ENCODE data around the gene PCBP1. TPM values are rescaled to one million over a fixed set of nuclear protein-coding genes. Genes with fewer than 3 reads are reported as not detected.
"Not testable (repeated sequence)": the region's sequence is repeated elsewhere in the genome, so short reads cannot be mapped to it uniquely, and the experiment has no call there.

PCBP1 gene
- 203 TPM for total RNA-seq
- long read RNA-seq, transcript PCBP1-201 (1 exons, 1,750 nt): major isoform, 149 of 149 reads
- long read RNA-seq, partial matches to known transcripts: 0 of 149 reads
- long read RNA-seq, other reads (novel, unspliced or antisense): 0 of 149 reads

- ATAC-seq (peak; percentile 89), DNase-seq (ENCODE audit: missing footprints) (peak; percentile 98)
- intact Hi-C loops (cut with DNase I): loop anchor here (1.0 to 5.0 kb wide), 4 partner anchors 36 to 172 kb away; partner anchors contain the start of genes C2orf42 and MXD1
Measured at GRCh38 chr2:70086838-70087701, at the start of gene PCBP1. Gene PCBP1 (plus strand): TSS chr2:70087477. CDS start chr2:70087744, 267 bp downstream.

- no peak for DNase-seq (ENCODE audit: missing footprints)
- ATAC-seq: no peak
- intact Hi-C loops (cut with DNase I): no loop called here
Measured at GRCh38 chr2:70039366-70039765, 47.9 kb upstream of the PCBP1 start.

GRCh38 chr2:70041663-70042062 is 45.6 kb upstream of the PCBP1 start:
- ATAC-seq: no peak
- intact Hi-C loops (cut with DNase I): no loop called here

GRCh38 chr2:70042246-70042645 is 45.0 kb upstream of the PCBP1 start:
- DNase-seq (ENCODE audit: missing footprints): no peak
- no peak for ATAC-seq
- intact Hi-C loops (cut with DNase I): no loop called here

More at GRCh38 chr2:70041663-70042062, 45.6 kb upstream of the PCBP1 start:
- DNase-seq (ENCODE audit: missing footprints): no peak

GRCh38 chr2:70043252-70043875 is 43.9 kb upstream of the PCBP1 start:
- DNase-seq (ENCODE audit: missing footprints) (peak; percentile 78), ATAC-seq (no peak)
- intact Hi-C loops (cut with DNase I): no loop called here

GRCh38 chr2:70044290-70045040 is 42.8 kb upstream of the PCBP1 start:
- intact Hi-C loops (cut with DNase I): no loop called here
- DNase-seq (ENCODE audit: missing footprints): no peak
- no peak for ATAC-seq

- intact Hi-C loops (cut with DNase I): no loop called here
- ATAC-seq: no peak
- DNase-seq (ENCODE audit: missing footprints): no peak
Measured at GRCh38 chr2:70045405-70045804, 41.9 kb upstream of the PCBP1 start.

- intact Hi-C loops (cut with DNase I): no loop called here
- ATAC-seq: peak; percentile 78
- DNase-seq (ENCODE audit: missing footprints): no peak
Measured at GRCh38 chr2:70045932-70046331, 41.3 kb upstream of the PCBP1 start.

GRCh38 chr2:70046534-70046933 is 40.7 kb upstream of the PCBP1 start:
- intact Hi-C loops (cut with DNase I): no loop called here
- DNase-seq (ENCODE audit: missing footprints) (no peak), ATAC-seq (no peak)

GRCh38 chr2:70047451-70047850 is 39.8 kb upstream of the PCBP1 start:
- ATAC-seq: peak; percentile 26
- intact Hi-C loops (cut with DNase I): no loop called here

GRCh38 chr2:70049255-70049654 is 38.0 kb upstream of the PCBP1 start:
- no peak for ATAC-seq
- intact Hi-C loops (cut with DNase I): no loop called here

More at GRCh38 chr2:70047451-70047850, 39.8 kb upstream of the PCBP1 start:
- no peak for DNase-seq (ENCODE audit: missing footprints)

GRCh38 chr2:70050631-70051425 is 36.4 kb upstream of the PCBP1 start:
- intact Hi-C loops (cut with DNase I): no loop called here
- DNase-seq (ENCODE audit: missing footprints): no peak
- no peak for ATAC-seq

More at GRCh38 chr2:70049255-70049654, 38.0 kb upstream of the PCBP1 start:
- DNase-seq (ENCODE audit: missing footprints): no peak

GRCh38 chr2:70055259-70055658 is 32.0 kb upstream of the PCBP1 start:
- DNase-seq (ENCODE audit: missing footprints); intact Hi-C loops (cut with DNase I); ATAC-seq: not testable (repeated sequence)

GRCh38 chr2:70061317-70061716 is 26.0 kb upstream of the PCBP1 start:
- ATAC-seq: no peak
- intact Hi-C loops (cut with DNase I): loop anchor here (5.0 kb wide), 1 partner anchor 34 kb away; no protein-coding TSS in a partner anchor

GRCh38 chr2:70062270-70062669 is 25.0 kb upstream of the PCBP1 start:
- no peak for ATAC-seq
- intact Hi-C loops (cut with DNase I): loop anchor here (5.0 kb wide), 1 partner anchor 35 kb away; no protein-coding TSS in a partner anchor
- DNase-seq (ENCODE audit: missing footprints): no peak

More at GRCh38 chr2:70061317-70061716, 26.0 kb upstream of the PCBP1 start:
- DNase-seq (ENCODE audit: missing footprints): no peak

- no peak for ATAC-seq
- intact Hi-C loops (cut with DNase I): no loop called here
- DNase-seq (ENCODE audit: missing footprints): no peak
Measured at GRCh38 chr2:70068119-70068518, 19.2 kb upstream of the PCBP1 start.

- no peak for DNase-seq (ENCODE audit: missing footprints)
- intact Hi-C loops (cut with DNase I): no loop called here
- ATAC-seq: no peak
Measured at GRCh38 chr2:70069049-70069448, 18.2 kb upstream of the PCBP1 start.
